GM18508 (cell line): ENCODE results near the gene C1R.
"Not testable (repeated sequence)": the region's sequence is repeated elsewhere in the genome, so short reads cannot be mapped to it uniquely, and the experiment has no call there.

Experiments
- ATAC-seq: cut with Tn5 transposase; IDR thresholded peaks from one replicate; pipeline ENCODE4 v1.9.1; 2021; ENCODE audit warnings: moderate number of reproducible peaks; ENCODE audit not compliant: insufficient read depth, unreplicated experiment

Gene C1R

DNA sequence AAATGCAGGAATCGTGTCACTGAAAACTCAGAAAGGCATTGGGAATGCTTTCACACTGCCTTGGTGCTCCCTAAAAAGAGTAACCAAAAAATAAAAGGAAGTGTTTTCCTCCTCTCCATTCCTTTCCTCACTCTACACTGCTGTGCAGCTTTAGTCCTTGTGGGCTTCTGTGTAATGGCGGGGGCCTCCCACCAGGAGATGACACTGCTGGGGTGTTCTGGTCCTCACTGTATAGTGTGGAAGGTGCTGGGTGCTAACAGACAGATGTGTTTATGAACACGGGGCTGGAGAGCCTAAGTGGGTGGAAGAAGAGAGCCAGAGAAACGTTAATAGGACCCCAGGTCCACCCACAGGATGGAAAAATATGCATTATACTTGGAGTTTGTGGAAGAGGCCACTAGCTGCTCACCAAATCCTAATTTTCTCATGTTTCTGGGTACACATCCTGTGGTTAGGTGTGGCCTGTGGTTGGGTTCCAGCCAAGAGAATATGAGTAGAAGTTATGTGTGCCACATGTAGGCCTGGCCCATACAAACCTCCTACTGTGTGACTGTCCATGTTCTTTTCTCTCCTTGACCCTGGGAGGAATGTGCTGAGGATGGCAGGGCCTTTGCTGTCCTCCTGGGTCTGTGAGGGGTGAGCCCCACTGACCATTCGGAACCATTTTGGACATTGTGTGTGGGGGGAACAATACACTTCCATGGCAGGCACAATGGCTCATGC, 45.7 kb downstream of the C1R start:
- ATAC-seq: no peak

DNA sequence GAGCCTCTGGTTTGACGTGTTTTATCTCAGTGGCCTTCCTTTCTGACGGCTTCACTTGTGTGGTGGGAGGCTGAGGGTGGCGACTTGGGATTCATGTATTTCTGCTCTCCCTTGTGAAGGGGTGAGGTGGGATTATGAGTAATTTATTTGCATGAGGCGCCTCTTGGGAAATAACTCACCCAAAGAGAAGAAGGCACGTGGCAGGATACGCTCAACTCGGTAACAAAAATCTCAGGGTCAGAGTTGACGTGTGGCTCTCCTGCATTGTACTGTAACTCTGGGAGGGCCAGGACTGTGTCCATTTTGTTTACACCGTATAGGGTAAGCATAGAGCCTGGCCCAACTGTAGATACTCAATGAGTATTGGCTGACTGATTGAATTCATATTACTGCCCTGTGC, 46.3 kb downstream of the C1R start:
- ATAC-seq: no peak

DNA sequence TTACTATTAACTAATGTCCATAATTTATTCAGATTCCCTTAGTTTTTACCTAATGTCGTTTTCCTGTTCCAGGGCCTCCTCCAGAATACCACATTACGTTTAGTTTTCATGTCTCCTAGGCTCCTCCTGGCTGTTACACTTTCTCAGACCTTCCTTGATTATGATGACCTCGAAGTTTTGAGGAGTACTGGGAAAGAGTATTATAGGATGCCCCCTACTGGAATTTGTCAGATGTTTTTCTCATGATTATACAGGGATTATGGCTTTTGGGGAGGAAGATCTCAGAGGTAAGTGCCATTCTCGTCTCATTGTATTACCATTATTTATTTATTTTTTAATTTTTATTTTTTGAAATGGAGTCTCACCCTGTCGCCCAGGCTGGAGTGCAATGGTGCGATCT, 49.4 kb downstream of the C1R start:
- no peak for ATAC-seq

DNA sequence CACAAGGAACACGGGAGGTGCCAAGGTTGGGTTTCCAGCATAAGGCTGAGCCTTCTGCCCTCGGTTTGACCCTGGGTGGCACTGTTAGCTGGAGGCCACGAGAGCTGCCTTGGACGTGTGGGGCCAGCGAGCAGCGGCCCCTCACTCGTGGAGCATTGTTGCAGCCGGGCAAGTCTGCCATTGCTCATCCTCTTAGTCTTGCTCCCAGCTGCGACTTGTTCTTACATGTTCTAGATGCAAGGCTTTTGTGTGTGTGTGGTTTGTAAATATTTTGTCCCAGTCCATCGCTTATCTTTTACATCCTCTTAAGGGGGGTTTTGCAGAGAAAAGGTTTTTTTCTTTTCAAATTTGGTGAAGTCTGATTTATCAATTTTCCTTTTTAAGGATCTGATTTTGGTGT, 52.8 kb downstream of the C1R start:
- ATAC-seq: no peak

DNA sequence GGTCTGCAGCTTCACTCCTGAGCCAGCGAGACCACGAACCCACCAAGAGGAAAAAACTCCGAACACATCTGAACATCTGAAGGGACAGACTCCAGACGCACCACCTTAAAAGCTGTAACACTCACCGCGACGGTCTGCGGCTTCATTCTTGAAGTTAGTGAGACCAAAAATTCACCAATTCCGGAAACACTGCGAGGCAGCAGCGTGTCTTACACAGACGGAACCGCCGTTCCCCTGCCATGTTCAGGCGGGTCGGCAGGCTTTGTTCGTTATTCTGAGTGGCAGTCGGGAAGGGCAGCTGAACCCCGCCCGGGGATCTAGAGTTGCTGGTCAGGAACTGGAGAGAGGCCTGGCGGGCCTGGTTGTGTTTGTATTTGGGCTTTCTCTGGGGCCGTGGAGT, 53.7 kb downstream of the C1R start:
- ATAC-seq: no peak

DNA sequence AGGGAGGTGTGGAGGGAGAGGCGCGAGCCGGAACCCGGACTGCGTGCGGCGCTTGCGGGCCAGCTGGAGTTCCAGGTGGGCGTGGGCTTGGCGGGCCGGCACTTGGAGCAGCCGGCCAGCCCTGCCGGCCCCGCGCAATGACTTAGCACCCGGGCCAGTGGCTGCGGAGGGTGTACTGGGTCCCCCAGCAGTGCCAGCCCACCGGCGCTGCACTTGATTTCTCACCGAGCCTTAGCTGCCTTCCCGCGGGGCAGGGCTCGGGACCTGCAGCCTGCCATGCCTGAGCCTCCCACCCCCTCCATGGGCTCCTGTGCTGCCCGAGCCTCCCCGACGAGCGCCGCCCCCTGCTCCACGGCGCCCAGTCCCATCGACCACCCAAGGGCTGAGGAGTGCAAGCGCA, 54.8 kb downstream of the C1R start:
- ATAC-seq: not testable (repeated sequence)

DNA sequence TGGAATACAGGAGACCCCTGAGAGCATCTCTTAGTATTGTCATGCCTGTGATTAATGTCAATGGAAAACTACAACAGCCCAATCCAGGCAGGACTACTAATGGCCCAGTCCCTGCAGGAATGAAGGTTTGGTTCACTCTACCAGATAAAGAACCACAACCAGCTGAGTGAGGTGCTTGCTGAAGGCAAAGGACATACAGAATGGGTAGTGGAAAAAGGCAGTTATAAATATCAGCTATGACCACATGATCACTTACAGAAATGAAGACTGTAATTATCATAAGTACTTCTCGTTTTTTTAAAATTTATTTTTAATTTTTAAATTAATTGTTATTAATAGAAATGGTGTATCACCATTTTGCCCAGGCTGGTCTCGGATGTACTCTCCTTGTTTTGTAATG, 56.8 kb downstream of the C1R start:
- ATAC-seq: no peak

DNA sequence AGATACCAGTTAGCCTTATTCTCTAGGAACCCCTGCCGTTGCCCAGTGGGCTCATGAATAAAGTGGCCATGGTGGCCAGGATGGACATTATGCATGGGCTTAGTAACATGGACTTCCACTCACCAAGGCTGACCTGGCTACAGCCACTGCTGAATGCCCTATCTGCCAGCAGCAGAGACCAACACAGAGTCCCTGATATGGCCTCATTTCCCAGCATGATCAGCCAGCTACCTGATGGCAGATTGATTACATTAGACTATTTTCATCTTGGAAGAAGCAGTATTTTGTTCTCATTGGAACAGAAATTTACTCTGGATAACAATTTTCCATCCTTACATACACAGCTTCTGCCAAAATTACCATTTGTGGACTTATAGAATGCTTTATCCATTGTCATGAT, 57.8 kb downstream of the C1R start:
- ATAC-seq: no peak

DNA sequence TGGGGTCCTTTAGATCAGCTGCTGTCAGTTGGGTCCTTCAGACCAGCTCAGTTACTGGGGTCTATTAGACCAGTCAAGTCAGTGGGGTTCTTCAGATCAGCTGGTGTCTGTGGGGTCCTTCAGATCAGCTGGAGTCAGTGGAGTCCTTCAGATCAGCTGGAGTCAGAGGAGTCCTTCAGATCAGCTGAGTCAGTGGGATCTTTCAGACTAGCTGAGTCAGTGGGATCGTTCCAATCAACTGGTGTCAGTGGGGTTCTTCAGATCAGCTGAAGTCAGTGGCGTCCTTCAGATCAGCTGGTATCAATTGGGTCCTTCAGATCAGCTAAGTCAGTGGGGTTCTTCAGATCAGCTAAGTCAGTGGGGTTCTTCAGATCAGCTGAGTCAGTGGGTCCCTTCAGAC, 59.3 kb downstream of the C1R start:
- no peak for ATAC-seq

DNA sequence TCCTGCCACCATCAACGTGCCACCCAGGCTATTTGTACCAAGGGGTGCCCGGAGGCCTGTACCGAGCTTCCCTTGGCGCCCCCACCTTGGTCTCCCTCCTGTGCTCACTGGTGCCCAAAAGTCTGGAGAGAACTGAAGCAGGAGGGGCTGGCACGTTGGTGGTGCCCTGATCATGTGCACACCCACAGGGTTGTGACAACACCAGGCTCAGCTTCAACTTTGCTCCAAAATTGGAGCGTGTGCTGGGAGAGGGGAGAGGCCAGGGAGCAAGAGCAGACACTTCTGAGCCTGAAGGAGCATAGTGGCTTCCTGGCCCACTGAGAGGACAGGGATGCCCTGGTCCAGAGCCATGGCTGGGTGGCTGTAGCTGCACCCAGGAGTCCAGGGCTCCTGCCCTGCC, 60.9 kb downstream of the C1R start:
- no peak for ATAC-seq
